CD14-positive monocyte (primary cell): ENCODE data around the gene MALRD1. TPM values are rescaled to one million over a fixed set of nuclear protein-coding genes. Genes with fewer than 3 reads are reported as not detected.

Experiments
- DNase-seq, 3 donors: peaks; one replicate each; pipeline ENCODE4 v3.0.0-alpha.2; 2011 to 2022
- H2AFZ ChIP-seq: 2 replicates; pipeline ENCODE4 v1.6.0; 2012; ENCODE audit warnings: mild to moderate bottlenecking, low read depth, low read length, inconsistent platforms; ENCODE audit not compliant: insufficient read depth, poor library complexity, severe bottlenecking
- H3K27ac ChIP-seq, 2 donors: 1 replicate in 1 of 2; 2 replicates in 1 of 2; pipeline ENCODE4 v1.5.1; 2012 to 2013; ENCODE audit warnings: low read length in 2 of 2, control low read depth in 1 of 2, inconsistent platforms in 1 of 2, low read depth in 1 of 2, mild to moderate bottlenecking in 1 of 2
- H3K27me3 ChIP-seq, 2 donors: one replicate each; pipeline versions ENCODE4 v1.6.0 to v1.6.1; 2011 to 2013; ENCODE audit warnings: low read length in 2 of 2; ENCODE audit not compliant: control insufficient read depth in 2 of 2, insufficient read depth in 2 of 2
- H3K36me3 ChIP-seq, 2 donors: replicated peaks in 1 of 2; 1 replicate in 1 of 2; 2 replicates in 1 of 2; pipeline versions ENCODE4 v1.5.1 to v1.6.1; 2012 to 2013; ENCODE audit warnings: low read length in 2 of 2, control low read depth in 1 of 2, inconsistent platforms in 1 of 2, mild to moderate bottlenecking in 1 of 2; ENCODE audit not compliant: insufficient read depth in 2 of 2, control insufficient read depth in 1 of 2
- H3K4me1 ChIP-seq, 2 donors: 1 replicate in 1 of 2; 2 replicates in 1 of 2; pipeline versions ENCODE4 v1.5.1 to v1.6.1; 2012 to 2013; ENCODE audit warnings: low read length in 2 of 2, control low read depth in 1 of 2, inconsistent platforms in 1 of 2, mild to moderate bottlenecking in 1 of 2, moderate library complexity in 1 of 2; ENCODE audit not compliant: insufficient read depth in 2 of 2, control insufficient read depth in 1 of 2
- H3K4me2 ChIP-seq: replicated peaks from 2 replicates; pipeline ENCODE3; 2012; ENCODE audit warnings: low read length, moderate library complexity, mild to moderate bottlenecking; ENCODE audit not compliant: poor library complexity, severe bottlenecking; ENCODE audit errors: extremely low read depth
- H3K4me3 ChIP-seq, 3 experiments: fragments of 200-600 bp in 1 of 3; sonication (generic) in 1 of 3; replicated peaks in 1 of 3; 1 replicate in 2 of 3; 2 replicates in 1 of 3; pipeline ENCODE4 v1.5.1; 2011 to 2013; ENCODE audit warnings: low read length in 3 of 3, mild to moderate bottlenecking in 3 of 3, control low read depth in 2 of 3, low read depth in 2 of 3, inconsistent platforms in 1 of 3, moderate library complexity in 1 of 3
- H3K79me2 ChIP-seq: 2 replicates; pipeline ENCODE4 v1.6.0; 2012; ENCODE audit warnings: mild to moderate bottlenecking, control low read depth, inconsistent platforms, low read length, moderate library complexity; ENCODE audit not compliant: insufficient read depth
- H3K9ac ChIP-seq: 2 replicates; pipeline ENCODE4 v1.6.0; 2017; ENCODE audit warnings: low read length, mild to moderate bottlenecking; ENCODE audit not compliant: insufficient read depth, poor library complexity, severe bottlenecking
- H3K9me3 ChIP-seq, 2 donors: replicated peaks in 1 of 2; 1 replicate in 1 of 2; 2 replicates in 1 of 2; pipeline versions ENCODE4 v1.5.1 to v1.6.1; 2012 to 2013; ENCODE audit warnings: low read length in 2 of 2, control low read depth in 1 of 2; ENCODE audit not compliant: control insufficient read depth in 1 of 2, insufficient read depth in 1 of 2
- H4K20me1 ChIP-seq: 2 replicates; pipeline ENCODE4 v1.6.0; 2012; ENCODE audit warnings: mild to moderate bottlenecking, low read length, control low read depth, moderate library complexity; ENCODE audit not compliant: insufficient read depth
- H3K27ac Mint-ChIP-seq, 7 donors: one replicate each; pipeline ENCODE4 v1.8.0; 2020; ENCODE audit warnings: mild to moderate bottlenecking in 7 of 7, mixed read lengths in 7 of 7, moderate library complexity in 6 of 7, inconsistent platforms in 2 of 7
- H3K27me3 Mint-ChIP-seq, 3 donors: one replicate each; pipeline ENCODE4 v1.8.0; 2021 to 2022; ENCODE audit warnings: low read depth in 3 of 3, mild to moderate bottlenecking in 3 of 3, mixed read lengths in 3 of 3, moderate library complexity in 3 of 3, inconsistent platforms in 1 of 3
- H3K36me3 Mint-ChIP-seq, 2 donors: one replicate each; pipeline ENCODE4 v1.8.0; 2020; ENCODE audit warnings: mixed read lengths in 2 of 2, inconsistent platforms in 1 of 2, mild to moderate bottlenecking in 1 of 2
- H3K4me1 Mint-ChIP-seq: one replicate; pipeline ENCODE4 v1.8.0; 2020; ENCODE audit warnings: mild to moderate bottlenecking, mixed read lengths
- H3K4me3 Mint-ChIP-seq, 2 donors: one replicate each; pipeline ENCODE4 v1.8.0; 2020; ENCODE audit warnings: mild to moderate bottlenecking in 2 of 2, mixed read lengths in 2 of 2, moderate library complexity in 1 of 2
- H3K9me3 Mint-ChIP-seq, 7 donors: one replicate each; pipeline ENCODE4 v1.8.0; 2020 to 2022; ENCODE audit warnings: mixed read lengths in 7 of 7, mild to moderate bottlenecking in 6 of 7, moderate library complexity in 6 of 7, inconsistent platforms in 2 of 7
- CTCF ChIP-seq: fragments of 200-600 bp; IDR thresholded peaks from one replicate; pipeline ENCODE4 v1.8.0; 2022; ENCODE audit warnings: antibody characterized with exemption, mild to moderate bottlenecking
- WGBS: methylation state at CpG from one replicate; pipeline ENCODE4 v1.1.5; 2013; ENCODE audit warnings: missing lambda C conversion rate; ENCODE audit not compliant: insufficient coverage; 5-methylcytosine and 5-hydroxymethylcytosine counted together
- intact Hi-C, 2 donors: fragments of 100-400 bp; cut with micrococcal nuclease; formaldehyde crosslinking; loops; one replicate each; pipeline versions ENCODE4 v1.15.0 to v1.15.1; 2023
- polyA plus RNA-seq, 3 donors: library from polyadenylated mRNA; depleted of rRNA in 1 of 3; unstranded in 2 of 3; stranded (reverse) in 1 of 3; fragments of 300-500 nt in 2 of 3; fragments of >200 nt in 1 of 3; fragmentation: Illumina TruSeq in 2 of 3; gene quantifications; 1 replicate in 2 of 3; 2 replicates in 1 of 3; pipeline ENCODE4 v1.2.3, GENCODE V29; 2012 to 2021

Gene MALRD1
- polyA plus RNA-seq, 3 donors = not detected

GRCh38 chr10:19724287-19724686 is 675.7 kb downstream of the MALRD1 start:
- peaks cover 0 to 6% (median 0%) of the 10 kb centered on the region in 7 donors for H3K9me3 Mint-ChIP-seq
- Histone ChIP-seq H3K4me1 (peaks cover 4 to 5% of the 10 kb centered on the region in 2 donors), H3K9ac (no peak overlapping the region), H3K36me3 (no peaks in the 10 kb centered on the region), H3K4me3 (no peak overlapping the region), H4K20me1 (no peaks in the 10 kb centered on the region), H3K4me2 (no peak overlapping the region), H3K27ac (no peak overlapping the region), H2AFZ (no peak overlapping the region), H3K9me3 (peaks cover 0 to 3% of the 10 kb centered on the region in 2 donors), H3K27me3 (no peaks in the 10 kb centered on the region), H3K79me2 (no peaks in the 10 kb centered on the region)
- no peak for DNase-seq
- TF ChIP-seq CTCF = no peak
- H3K36me3 Mint-ChIP-seq = no peaks in the 10 kb centered on the region
- intact Hi-C loops = no loop called here
- no peaks in the 10 kb centered on the region for H3K27me3 Mint-ChIP-seq
- no peak overlapping the region for H3K4me3 Mint-ChIP-seq
- peaks cover 17% of the 10 kb centered on the region for H3K4me1 Mint-ChIP-seq
- H3K27ac Mint-ChIP-seq = no peak overlapping the region
- WGBS = 83% methylated on average over 1 of the region's 1 CpG

- H3K27me3 Mint-ChIP-seq = no peaks in the 10 kb centered on the region
- Histone ChIP-seq H3K4me1 (peaks cover 0 to 3% of the 10 kb centered on the region in 2 donors), H3K4me3 (no peak overlapping the region), H3K27me3 (no peaks in the 10 kb centered on the region), H4K20me1 (no peaks in the 10 kb centered on the region), H3K9me3 (peaks cover 0 to 3% of the 10 kb centered on the region in 2 donors), H3K9ac (no peak overlapping the region), H2AFZ (peak overlapping the region; percentile 26), H3K4me2 (no peak overlapping the region), H3K36me3 (no peaks in the 10 kb centered on the region), H3K27ac (no peak overlapping the region), H3K79me2 (no peaks in the 10 kb centered on the region)
- peak overlapping the region in 1 of 7 donors; percentile 23 for H3K27ac Mint-ChIP-seq
- peaks cover 0 to 9% (median 0%) of the 10 kb centered on the region in 7 donors for H3K9me3 Mint-ChIP-seq
- DNase-seq = no peak
- 0% methylated on average over 2 of the region's 2 CpGs for WGBS
- H3K36me3 Mint-ChIP-seq = no peaks in the 10 kb centered on the region
- peaks cover 7% of the 10 kb centered on the region for H3K4me1 Mint-ChIP-seq
- H3K4me3 Mint-ChIP-seq = no peak overlapping the region
- intact Hi-C loops = no loop called here
- no peak for TF ChIP-seq CTCF
Observed at GRCh38 chr10:19728376-19728775, 679.8 kb downstream of the MALRD1 start.
